ENCODE data around the gene PEAR1. TPM values are rescaled to one million over a fixed set of nuclear protein-coding genes. Genes with fewer than 3 reads are reported as not detected.

The PEAR1 gene
- total RNA-seq, 1 donor from 2014 or later, result 6.7 TPM

DNA sequence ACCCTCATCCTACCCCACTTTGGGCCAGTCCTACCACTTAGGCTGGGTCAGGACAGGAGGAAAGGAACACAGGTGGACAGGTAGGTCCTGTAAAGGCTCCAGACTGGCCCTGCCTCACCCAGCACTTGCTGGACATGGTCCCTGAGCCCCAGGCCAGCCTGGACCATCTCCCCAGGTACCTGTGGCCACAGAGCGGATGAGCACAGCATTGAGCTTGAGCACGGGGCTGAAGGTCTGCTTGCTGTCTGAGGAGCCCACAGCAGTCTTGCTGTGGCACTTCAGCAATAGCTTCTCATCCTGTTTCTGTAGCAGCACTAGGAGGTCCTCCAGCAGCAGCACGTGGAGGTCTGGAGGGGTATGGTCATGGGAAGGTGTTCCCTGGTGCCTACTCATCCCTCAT lies 50.2 kb downstream of the PEAR1 start:
- DNase-seq, result no peak
- intact Hi-C loops (cut with DNase I), result no loop called here

DNA sequence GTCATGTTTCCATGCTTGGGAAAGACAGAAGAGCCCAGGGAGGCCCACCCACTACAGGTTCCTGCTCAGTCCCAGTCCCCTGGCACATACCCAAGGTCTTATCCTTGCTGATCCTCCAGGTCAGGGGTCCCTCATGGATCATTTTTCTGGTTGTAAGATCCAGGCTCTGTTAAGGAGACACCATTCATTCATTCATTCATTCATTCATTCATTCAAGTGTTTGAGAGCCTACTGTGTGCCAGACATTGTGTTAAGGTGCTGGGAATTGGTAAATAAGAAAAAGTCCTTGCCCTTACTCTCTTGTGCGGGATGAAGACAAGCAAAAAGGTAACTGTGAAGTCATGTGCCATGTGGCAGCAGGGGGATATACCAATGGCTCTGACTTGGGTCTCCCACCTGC lies 50.8 kb downstream of the PEAR1 start:
- ATAC-seq (ENCODE audit: poor library complexity) (no peak), DNase-seq (no peak)
- intact Hi-C loops (cut with DNase I), result no loop called here

More for the DNA sequence above, 50.2 kb downstream of the PEAR1 start:
- no peak for ATAC-seq (ENCODE audit: poor library complexity)

DNA sequence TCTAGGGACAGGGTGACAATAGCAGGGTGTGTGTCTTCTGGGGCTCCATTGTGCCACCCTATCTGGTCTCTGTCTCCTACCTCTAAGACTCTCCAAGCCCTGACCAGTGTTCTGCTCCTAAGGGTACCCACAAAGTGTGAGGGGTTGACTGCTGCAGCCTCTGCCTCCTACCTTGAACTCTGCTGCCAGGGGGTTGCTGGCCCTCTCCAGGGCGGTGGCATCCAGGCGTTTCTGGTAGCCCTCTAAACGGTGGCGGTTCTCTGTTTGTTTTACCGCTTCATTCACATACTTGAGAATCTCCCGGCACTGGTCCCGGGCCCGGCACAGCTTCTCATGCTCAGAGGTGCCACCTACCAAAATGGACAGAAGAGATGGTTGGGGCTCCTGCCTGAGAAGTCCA lies 51.3 kb downstream of the PEAR1 start:
- ATAC-seq (ENCODE audit: poor library complexity) (no peak), DNase-seq (no peak)
- intact Hi-C loops (cut with DNase I), result no loop called here

DNA sequence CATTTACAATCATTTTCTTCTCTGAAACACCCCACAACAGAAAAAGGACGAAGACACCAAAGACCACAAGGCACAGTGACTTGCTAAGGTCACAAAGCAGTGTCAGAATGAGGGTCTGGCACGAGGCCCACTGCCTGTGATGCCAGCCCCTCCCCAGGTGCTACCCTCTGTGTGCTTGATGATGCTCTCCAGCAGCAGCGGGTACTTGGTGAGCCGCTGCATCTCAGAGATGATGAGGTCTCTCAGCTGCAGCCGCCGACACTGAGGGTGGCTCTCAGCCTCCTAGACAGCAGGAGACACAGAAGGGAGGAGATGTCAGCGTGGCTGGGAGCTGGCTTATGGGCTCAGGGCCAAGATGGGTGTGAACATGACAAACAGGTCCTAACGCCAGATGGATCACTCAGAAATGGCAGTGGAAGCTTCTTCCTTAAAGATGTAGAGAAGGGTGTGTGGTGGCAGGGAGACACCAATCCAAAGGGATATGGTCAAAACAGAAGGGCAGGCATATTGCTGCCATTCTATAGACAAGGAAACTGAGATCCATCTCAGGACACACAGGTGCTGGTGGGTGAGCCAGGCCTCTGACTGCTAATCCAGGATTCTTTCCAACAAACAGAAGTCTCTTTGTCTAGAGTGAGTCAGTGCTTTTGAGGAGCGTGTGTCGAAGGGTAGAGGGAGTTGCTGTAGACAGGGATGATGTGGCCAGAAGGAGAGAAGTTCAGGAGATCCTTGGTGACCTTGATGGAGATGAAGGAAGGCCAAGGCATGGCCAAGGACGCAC lies 52.6 kb downstream of the PEAR1 start:
- no peak for ATAC-seq (ENCODE audit: poor library complexity)
- intact Hi-C loops (cut with DNase I), result no loop called here
- DNase-seq, result no peak

DNA sequence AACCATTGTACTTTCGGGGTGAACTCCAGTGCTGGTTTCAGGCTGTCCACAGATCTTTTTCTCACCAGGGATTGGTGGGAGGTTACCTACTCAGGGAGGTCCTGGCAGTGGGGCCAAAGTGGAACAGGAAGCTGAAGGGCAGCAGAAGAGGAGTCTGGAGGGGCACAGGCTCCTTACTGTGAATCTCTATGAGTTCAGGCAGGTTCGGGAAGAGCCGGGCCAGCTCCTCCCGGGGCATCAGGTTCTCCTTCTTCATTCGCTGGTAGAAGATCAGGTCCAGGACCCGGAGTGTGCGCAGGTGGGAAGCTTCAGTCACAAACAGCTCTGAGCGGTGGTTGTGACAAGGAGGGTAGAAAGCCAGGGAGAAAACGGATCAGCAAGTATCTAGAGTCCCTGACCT lies 53.6 kb downstream of the PEAR1 start:
- DNase-seq (no peak), ATAC-seq (ENCODE audit: poor library complexity) (no peak)
- intact Hi-C loops (cut with DNase I), result no loop called here

DNA sequence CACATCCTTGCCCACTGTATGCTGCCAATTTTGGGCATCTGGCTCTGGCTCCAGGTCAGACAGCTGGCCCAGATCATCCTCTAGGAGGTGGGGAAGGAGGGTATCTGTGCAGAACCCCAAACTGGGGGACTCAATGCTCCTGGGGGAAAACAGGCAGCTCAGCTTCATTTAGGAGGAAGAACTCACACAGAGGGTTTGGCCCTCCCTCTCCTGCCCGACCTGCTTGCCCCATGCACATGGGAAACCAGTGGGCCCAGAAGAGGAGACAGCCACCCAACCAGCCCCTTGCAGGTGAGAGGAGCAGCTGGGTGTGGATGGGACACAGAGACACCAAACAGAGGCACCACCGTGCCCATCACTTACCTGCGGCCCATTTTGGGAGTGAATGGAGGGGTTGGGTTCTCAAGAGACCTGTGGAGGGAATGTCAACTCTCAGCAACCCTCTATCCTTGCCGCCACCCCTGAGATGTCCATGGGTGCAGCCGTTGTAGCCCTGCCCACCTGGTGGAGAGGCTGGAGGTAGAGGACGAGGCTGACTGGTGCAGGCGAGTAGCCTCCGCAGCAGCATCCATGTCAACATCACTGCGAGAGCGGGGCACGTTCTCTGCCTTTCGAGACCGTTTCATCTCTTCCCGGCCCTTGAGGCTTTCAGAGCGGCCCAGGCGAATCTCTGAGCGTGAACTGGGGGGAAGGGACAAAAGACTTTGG lies 54.5 kb downstream of the PEAR1 start:
- DNase-seq (no peak), ATAC-seq (ENCODE audit: poor library complexity) (no peak)
- intact Hi-C loops (cut with DNase I), result no loop called here

DNA sequence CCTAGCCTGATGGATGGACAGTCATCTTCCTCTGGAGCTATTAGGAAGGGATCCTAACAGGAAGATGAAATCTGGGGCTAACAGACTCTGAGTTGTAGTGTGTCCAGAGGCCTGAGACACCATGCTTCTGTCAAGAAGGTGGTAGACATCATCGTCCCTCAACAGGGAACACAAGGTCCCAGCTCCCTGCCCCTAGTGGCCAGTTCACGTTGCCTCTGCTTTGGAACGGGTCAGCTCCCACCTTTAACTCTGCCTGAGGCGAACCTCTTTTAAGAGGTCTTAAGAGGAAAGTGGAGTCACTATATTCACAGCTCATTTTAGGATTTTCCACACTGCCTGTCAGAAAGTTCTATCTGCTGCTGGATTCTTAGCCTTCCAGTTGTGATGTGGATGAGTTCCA lies 55.2 kb downstream of the PEAR1 start:
- DNase-seq (no peak), ATAC-seq (ENCODE audit: poor library complexity) (no peak)
- intact Hi-C loops (cut with DNase I), result no loop called here

DNA sequence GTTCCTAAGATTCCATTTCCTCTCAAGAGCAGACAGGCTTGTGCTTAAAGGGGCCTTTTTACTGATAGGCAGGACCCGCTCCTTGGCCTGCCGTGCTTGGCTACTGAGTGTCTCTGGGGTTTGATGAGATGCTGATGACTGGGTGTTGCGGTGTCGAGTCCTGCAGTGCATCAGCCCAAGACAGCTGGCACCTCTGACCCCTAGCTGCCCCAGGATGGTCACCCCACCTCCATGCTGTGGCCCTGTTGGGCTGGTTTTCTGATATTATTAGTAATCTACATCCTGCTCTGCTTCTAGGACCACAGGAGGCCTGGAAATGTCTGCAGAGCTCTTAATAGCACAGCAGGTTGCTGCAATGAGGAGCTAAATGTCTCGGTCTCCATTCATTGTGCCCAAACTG lies 55.6 kb downstream of the PEAR1 start:
- intact Hi-C loops (cut with DNase I), result no loop called here

DNA sequence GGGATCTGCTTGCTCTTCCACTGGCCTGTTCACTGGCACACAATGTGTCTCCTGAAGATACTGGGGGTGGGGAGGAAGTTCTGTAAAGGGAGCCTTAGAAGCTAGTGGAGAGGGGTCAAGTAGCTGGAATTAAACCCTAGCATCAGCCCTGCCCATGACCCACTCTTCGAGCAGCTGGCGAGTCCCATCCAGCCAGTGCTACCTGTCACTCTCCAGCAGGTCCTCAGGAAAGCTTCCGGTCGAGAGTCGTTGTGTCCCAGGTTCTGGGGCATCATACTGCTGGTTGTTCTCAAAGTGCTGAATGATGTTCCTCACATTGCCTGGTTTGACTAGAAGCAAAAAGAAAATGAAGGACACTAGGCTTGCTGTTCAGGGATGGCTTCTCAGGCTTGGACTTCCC lies 57.9 kb downstream of the PEAR1 start:
- intact Hi-C loops (cut with DNase I), result no loop called here
- ATAC-seq (ENCODE audit: poor library complexity), result no peak
- no peak for DNase-seq

More for the DNA sequence above, 55.6 kb downstream of the PEAR1 start:
- DNase-seq (no peak), ATAC-seq (ENCODE audit: poor library complexity) (no peak)

DNA sequence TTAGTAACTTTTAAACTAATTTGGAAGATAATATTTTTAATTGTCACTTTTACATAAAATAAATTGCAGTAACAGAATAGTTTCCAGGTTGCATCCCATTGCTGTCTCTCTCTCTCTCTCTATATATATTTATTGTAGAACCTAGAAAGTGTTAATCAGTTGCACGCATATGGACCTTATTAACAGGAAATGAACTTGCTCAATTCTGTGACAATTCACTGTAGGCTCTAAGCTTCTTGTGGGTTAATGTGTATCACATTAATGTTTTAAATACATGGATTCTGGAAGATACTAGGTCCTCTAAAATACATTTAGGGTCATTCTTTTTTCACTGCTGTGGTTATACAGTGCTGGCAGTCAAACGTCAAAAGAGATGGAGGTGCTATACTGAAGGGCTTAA lies 60.1 kb downstream of the PEAR1 start:
- no peak for DNase-seq
- intact Hi-C loops (cut with DNase I), result no loop called here
- no peak for ATAC-seq (ENCODE audit: poor library complexity)

DNA sequence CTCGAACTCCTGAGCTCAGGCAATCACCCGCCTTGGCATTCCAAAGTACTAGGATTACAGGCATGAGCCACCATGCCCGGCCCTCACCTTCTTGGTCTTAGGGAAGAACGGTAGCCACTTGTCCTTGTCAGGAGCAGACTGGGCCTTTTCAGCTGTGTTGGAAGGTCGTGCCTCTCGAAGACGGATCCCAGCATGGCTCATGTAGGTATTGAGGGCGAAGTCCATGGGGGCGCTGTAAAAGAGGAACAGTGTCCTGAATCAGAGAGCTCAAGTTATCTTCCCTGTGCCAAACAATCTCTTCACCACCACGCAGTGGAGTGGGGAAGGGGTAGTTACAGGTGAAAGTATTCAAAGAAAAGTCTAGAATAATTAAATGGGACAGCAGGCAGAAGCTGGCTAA lies 62.8 kb downstream of the PEAR1 start:
- DNase-seq (no peak), ATAC-seq (ENCODE audit: poor library complexity) (no peak)
- intact Hi-C loops (cut with DNase I), result no loop called here

DNA sequence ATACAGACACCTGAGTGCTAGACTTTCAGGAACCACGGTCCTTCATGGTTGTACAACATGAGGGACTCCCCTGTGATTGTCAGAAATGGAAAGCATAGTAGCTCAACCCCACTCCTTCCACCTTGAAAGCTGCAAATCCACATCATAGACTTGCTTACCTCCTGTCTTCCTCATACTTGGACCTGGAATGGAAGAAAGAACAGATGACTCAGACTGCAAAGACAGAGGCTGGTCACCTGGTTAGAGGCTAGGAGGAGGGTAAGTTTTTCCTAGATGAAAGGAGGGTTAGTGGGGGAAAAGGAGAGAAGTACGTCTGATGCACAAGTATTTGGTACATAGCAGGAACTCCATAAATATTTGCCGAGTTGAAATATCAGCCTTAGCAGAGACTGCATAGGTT lies 64.1 kb downstream of the PEAR1 start:
- no peak for ATAC-seq (ENCODE audit: poor library complexity)
- intact Hi-C loops (cut with DNase I), result no loop called here

DNA sequence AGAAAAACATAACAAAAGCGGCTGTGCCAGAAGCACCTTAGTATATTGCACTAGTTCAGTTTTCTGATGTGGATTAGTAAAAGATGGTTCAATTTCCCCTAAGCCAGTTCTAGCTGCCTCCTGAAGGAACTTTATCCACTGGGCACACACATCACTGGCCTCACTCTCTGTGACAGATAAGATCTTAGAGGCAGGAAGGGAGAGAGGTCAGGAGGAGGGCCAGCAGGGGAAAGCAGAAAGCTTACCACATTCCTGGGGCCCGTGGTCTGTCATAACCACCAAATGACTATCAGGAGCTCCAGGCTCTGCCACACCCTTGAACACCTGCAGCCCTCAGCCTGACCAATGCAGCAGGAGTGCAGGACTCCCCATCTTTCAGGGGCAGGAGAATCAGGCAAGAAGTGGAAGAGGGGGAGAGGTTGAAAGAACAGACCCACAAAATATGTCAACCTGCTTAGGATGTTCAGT lies 64.8 kb downstream of the PEAR1 start:
- intact Hi-C loops (cut with DNase I), result no loop called here

More for the DNA sequence above, 64.1 kb downstream of the PEAR1 start:
- no peak for DNase-seq

DNA sequence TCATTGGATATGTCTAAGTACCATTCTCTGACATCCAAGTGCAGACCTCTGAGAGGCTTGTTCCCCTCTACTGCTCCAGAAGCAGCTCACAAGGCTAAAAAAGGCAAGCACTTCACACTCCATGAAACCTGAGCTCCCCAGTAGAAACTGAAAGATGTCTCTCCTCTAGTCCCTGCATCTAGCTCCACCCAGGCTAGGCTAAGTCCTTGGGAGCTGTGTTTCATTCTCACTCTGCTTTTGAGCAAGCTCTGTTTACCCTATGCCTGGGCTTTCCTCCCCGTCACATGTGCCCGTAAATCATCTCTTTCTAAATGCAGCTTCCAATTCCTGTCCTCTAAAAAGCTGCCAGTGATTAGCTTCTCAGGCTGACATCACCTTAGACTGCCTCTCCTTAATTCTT lies 65.9 kb downstream of the PEAR1 start:
- ATAC-seq (ENCODE audit: poor library complexity) (no peak), DNase-seq (no peak)
- intact Hi-C loops (cut with DNase I), result no loop called here

More for the DNA sequence above, 64.8 kb downstream of the PEAR1 start:
- ATAC-seq (ENCODE audit: poor library complexity), result no peak
- no peak for DNase-seq

DNA sequence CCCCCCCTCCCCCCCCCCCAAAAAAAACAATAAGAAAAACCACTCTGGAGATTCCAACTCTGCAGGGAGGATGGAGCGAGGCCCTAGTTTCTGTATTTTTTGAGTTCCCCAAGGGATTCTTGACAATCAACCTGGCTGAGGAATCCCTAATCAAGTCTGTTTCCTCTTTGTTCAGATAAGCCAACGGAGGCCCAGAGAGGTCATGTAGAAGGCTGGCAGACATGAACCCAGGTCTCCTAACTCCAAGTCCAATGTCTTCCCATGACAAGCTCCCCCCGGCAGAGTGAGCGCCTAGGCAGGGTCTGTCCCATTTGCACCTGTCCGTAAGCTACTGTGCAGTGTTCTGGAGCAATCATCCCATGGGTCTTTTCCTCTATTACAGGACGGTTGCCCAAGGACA lies 66.4 kb downstream of the PEAR1 start:
- DNase-seq (no peak), ATAC-seq (ENCODE audit: poor library complexity) (no peak)
- intact Hi-C loops (cut with DNase I), result no loop called here

DNA sequence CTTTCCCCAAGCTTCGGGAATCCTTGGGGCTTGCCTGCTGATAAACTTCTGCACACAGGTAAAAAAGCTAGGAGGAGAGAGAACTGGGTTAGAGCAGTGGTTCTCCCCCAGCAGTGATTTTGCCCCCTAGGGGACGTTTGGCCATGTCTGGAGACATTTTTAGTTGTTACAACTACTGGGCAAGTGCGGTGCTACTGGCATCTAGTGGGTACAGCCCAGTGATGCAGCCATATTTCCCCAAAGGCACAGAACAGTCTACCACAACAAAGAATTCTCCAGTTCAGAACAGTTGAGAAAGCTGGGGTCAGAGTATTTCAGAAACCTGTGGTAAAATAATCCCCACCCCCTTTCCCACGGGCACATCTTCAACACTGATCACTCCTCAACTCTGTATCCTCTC lies 68.2 kb downstream of the PEAR1 start:
- intact Hi-C loops (cut with DNase I), result no loop called here
- ATAC-seq (ENCODE audit: poor library complexity) (no peak), DNase-seq (no peak)

DNA sequence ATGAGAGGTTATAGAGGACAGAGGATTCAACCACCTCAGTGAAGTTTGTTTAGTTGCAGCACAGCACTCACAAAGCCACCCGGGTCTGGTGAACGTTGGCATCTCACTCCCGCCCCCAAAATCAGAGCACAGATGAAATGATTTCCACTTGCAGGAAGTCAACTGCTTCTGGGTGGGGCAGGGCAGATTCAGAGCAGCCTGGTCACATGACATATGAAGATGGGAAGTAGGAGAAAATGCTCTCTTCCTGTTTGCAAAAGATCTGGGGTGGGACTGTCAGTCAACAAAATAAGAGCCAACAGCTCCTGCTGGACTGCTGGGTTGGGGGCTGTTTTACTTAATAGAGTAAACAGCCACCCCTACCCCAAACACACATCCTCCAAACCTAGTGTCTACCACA lies 70.1 kb downstream of the PEAR1 start:
- intact Hi-C loops (cut with DNase I), result no loop called here
- DNase-seq (no peak), ATAC-seq (ENCODE audit: poor library complexity) (peak; percentile 53)

DNA sequence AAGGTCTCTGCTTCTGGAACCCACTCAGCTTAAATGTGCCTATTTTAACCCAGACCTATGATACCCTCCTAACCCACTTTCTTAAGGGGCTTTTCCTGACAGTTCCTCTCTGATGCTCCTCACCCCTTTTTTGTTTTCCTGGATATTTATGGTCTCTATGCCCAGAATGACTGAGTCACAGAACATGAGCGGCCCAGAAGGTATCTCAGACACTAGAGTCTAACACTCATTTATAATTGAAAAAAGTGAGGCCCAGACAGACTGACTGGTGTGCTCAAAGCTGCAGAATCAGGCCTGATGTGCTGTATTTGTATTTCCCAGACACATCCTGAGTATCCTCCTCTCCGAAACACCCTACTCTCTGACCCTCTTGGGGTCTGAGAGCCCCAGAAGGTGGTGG lies 70.9 kb downstream of the PEAR1 start:
- intact Hi-C loops (cut with DNase I), result no loop called here
- DNase-seq (no peak), ATAC-seq (ENCODE audit: poor library complexity) (no peak)

All from Right ventricle myocardium superior (tissue), 1 donor.